Right atrium auricular region (tissue), 2 donors: ENCODE data around the gene VPS4B. TPM values are rescaled to one million over a fixed set of nuclear protein-coding genes. Genes with fewer than 3 reads are reported as not detected.
A peak's percentile ranks its signal among the peaks of the same experiment; 100 is the strongest.

ENCODE experiments used
- DNase-seq: peaks from one replicate; pipeline ENCODE4 v3.0.0-alpha.2; 2019; ENCODE audit warnings: low spot score
- H3K27ac ChIP-seq, 2 donors: fragments of 200-600 bp; sonication (generic); 1 replicate in 1 of 2; 2 replicates in 1 of 2; pipeline ENCODE4 v1.5.1; 2016 to 2019
- H3K27me3 ChIP-seq, 2 donors: fragments of 200-600 bp; sonication (generic); one replicate each; pipeline versions ENCODE4 v1.5.1 to v1.6.0; 2017 to 2019
- H3K36me3 ChIP-seq: fragments of 200-600 bp; sonication (generic); one replicate; pipeline ENCODE4 v1.5.1; 2016
- H3K4me1 ChIP-seq, 2 donors: fragments of 200-600 bp; sonication (generic); one replicate each; pipeline versions ENCODE4 v1.5.1 to v1.6.0; 2017 to 2019
- H3K4me3 ChIP-seq, 2 donors: fragments of 200-600 bp; sonication (generic); 1 replicate in 1 of 2; 2 replicates in 1 of 2; pipeline ENCODE4 v1.5.1; 2017 to 2019; ENCODE audit warnings: mild to moderate bottlenecking in 1 of 2, moderate library complexity in 1 of 2
- H3K9me3 ChIP-seq, 2 donors: fragments of 200-600 bp; sonication (generic); one replicate each; pipeline ENCODE4 v1.5.1; 2019
- total RNA-seq, 2 donors: library from RNA; depleted of rRNA; stranded (reverse); fragments of >200 nt; gene quantifications; one replicate each; pipeline ENCODE4 v1.1.0, GENCODE V29; 2016
- TF ChIP-seq, protein P1 (sequence below), 2 donors: fragments of 200-600 bp; sonication (generic); IDR thresholded peaks; one replicate each; pipeline ENCODE4 v1.5.1; 2019; ENCODE audit warnings: antibody characterized with exemption in 2 of 2

The VPS4B gene
- total RNA-seq, 2 donors from 2014 or later, result 14.1 to 16.4 TPM

- TF ChIP-seq, protein P1, sequence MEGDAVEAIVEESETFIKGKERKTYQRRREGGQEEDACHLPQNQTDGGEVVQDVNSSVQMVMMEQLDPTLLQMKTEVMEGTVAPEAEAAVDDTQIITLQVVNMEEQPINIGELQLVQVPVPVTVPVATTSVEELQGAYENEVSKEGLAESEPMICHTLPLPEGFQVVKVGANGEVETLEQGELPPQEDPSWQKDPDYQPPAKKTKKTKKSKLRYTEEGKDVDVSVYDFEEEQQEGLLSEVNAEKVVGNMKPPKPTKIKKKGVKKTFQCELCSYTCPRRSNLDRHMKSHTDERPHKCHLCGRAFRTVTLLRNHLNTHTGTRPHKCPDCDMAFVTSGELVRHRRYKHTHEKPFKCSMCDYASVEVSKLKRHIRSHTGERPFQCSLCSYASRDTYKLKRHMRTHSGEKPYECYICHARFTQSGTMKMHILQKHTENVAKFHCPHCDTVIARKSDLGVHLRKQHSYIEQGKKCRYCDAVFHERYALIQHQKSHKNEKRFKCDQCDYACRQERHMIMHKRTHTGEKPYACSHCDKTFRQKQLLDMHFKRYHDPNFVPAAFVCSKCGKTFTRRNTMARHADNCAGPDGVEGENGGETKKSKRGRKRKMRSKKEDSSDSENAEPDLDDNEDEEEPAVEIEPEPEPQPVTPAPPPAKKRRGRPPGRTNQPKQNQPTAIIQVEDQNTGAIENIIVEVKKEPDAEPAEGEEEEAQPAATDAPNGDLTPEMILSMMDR (IDR thresholded peaks at IDR 0.05), result no peak
- Histone ChIP-seq H3K27ac (peak overlapping the region; percentile 5 to 39), H3K4me3 (no peak overlapping the region), H3K27me3 (no peaks in the 10 kb centered on the region), H3K9me3 (no peaks in the 10 kb centered on the region), H3K36me3 (peaks cover 43% of the 10 kb centered on the region), H3K4me1 (peaks cover 0 to 25% of the 10 kb centered on the region in 2 donors)
- no peak for DNase-seq
Measured at GRCh38 chr18:63344918-63345317, 77.4 kb downstream of the VPS4B start.

DNA sequence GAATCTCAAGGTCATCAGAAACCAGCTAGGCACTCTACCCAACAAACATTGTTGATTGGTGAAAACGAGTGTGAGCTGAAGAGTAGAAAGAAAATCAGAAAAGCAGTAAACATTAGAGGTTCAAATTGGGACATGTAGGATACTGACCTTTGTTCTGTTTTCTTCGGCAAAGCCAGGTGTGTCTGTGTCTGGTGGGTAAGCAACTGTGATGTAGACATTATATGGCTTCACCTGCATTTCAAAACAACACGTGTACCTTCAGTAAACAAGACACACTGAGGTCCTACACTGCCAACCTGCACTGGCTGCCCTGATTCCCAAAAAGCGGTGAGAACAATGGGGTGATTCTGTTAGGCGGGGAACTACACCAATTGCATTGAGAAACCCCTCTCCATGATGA, 78.0 kb downstream of the VPS4B start:
- Histone ChIP-seq H3K4me1 (peaks cover 0 to 25% of the 10 kb centered on the region in 2 donors), H3K27ac (peak overlapping the region; percentile 21 to 39), H3K9me3 (no peaks in the 10 kb centered on the region), H3K27me3 (no peaks in the 10 kb centered on the region), H3K36me3 (peaks cover 44% of the 10 kb centered on the region), H3K4me3 (no peak overlapping the region)
- DNase-seq, result no peak
- TF ChIP-seq, protein P1 (IDR thresholded peaks at IDR 0.05), result no peak

GRCh38 chr18:63342206-63342605, 80.1 kb downstream of the VPS4B start:
- TF ChIP-seq, protein P1 (IDR thresholded peaks at IDR 0.05), result peak in 1 of 2 donors; percentile 65
- no peak overlapping the region for H3K4me3 ChIP-seq
- H3K4me1 ChIP-seq, result peaks cover 0 to 25% of the 10 kb centered on the region in 2 donors
- H3K27ac ChIP-seq, result no peak overlapping the region
- DNase-seq, result no peak
- no peaks in the 10 kb centered on the region for H3K27me3 ChIP-seq
- no peaks in the 10 kb centered on the region for H3K9me3 ChIP-seq
- peaks cover 50% of the 10 kb centered on the region for H3K36me3 ChIP-seq

GRCh38 chr18:63339920-63340484, 82.3 kb downstream of the VPS4B start:
- Histone ChIP-seq H3K4me3 (no peak overlapping the region), H3K4me1 (peaks cover 0 to 4% of the 10 kb centered on the region in 2 donors), H3K27ac (no peak overlapping the region), H3K9me3 (no peaks in the 10 kb centered on the region), H3K36me3 (peaks cover 70% of the 10 kb centered on the region), H3K27me3 (no peaks in the 10 kb centered on the region)
- TF ChIP-seq, protein P1 (IDR thresholded peaks at IDR 0.05), result peak in 1 of 2 donors; percentile 67
- no peak for DNase-seq

Other genes with a start within 250 kb of the VPS4B start
- 1 to 10 TPM; 6.5 to 8.0 TPM for gene BCL2, start 102.7 kb downstream of the VPS4B start, total RNA-seq
- gene KDSR, start 55.3 kb downstream of the VPS4B start, total RNA-seq, result 10 to 100 TPM; 32.7 to 33.8 TPM
- not detected for gene SERPINB5, start 54.5 kb upstream of the VPS4B start, total RNA-seq
- not detected for gene SERPINB12, start 119.9 kb upstream of the VPS4B start, total RNA-seq
- gene SERPINB13, start 164.9 kb upstream of the VPS4B start, total RNA-seq, result not detected
- gene SERPINB4, start 221.8 kb upstream of the VPS4B start, total RNA-seq, result not detected
- not detected for gene SERPINB3, start 239.4 kb upstream of the VPS4B start, total RNA-seq